ENCODE measurements around the gene OR51B2.

Gene OR51B2

GRCh38 chr11:5282628-5283027, 41.5 kb downstream of the OR51B2 start:
- no peak for DNase-seq (ENCODE audit: low read depth)
- TF ChIP-seq, protein P1, sequence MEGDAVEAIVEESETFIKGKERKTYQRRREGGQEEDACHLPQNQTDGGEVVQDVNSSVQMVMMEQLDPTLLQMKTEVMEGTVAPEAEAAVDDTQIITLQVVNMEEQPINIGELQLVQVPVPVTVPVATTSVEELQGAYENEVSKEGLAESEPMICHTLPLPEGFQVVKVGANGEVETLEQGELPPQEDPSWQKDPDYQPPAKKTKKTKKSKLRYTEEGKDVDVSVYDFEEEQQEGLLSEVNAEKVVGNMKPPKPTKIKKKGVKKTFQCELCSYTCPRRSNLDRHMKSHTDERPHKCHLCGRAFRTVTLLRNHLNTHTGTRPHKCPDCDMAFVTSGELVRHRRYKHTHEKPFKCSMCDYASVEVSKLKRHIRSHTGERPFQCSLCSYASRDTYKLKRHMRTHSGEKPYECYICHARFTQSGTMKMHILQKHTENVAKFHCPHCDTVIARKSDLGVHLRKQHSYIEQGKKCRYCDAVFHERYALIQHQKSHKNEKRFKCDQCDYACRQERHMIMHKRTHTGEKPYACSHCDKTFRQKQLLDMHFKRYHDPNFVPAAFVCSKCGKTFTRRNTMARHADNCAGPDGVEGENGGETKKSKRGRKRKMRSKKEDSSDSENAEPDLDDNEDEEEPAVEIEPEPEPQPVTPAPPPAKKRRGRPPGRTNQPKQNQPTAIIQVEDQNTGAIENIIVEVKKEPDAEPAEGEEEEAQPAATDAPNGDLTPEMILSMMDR (IDR thresholded peaks at IDR 0.05; ENCODE audit: low read depth, low read length) = no peak
- TF ChIP-seq, protein P2, sequence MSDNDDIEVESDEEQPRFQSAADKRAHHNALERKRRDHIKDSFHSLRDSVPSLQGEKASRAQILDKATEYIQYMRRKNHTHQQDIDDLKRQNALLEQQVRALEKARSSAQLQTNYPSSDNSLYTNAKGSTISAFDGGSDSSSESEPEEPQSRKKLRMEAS (IDR thresholded peaks at IDR 0.05; ENCODE audit: low read depth, low read length) = no peak
- TF ChIP-seq MYC (IDR thresholded peaks at IDR 0.05; ENCODE audit: low read depth, low read length) (no peak), POLR2A (IDR thresholded peaks at IDR 0.05; ENCODE audit: extremely low read depth, insufficient read length) (no peak)
- no peak overlapping the region for H3K4me3 ChIP-seq (ENCODE audit: low read depth, low read length)

DNA sequence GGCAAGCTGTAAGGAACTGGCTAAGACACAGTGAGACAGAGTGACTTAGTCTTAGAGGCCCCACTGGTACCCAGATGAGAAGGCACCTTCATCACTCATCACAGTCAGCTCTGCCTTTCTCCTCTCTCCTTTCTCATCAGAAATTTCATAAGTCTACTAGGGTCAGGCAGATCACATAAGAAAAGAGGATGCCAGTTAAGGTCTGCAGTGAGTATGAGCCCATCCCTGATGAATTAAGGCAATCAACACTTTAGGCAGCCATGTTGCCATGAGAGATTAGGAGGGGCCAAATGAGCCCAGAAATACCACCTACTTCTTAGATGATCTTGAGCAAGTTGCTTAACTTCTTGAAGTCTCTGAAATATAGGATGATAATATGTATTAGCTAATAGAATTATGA, 42.5 kb downstream of the OR51B2 start:
- TF ChIP-seq POLR2A (IDR thresholded peaks at IDR 0.05; ENCODE audit: extremely low read depth, insufficient read length) (no peak), MYC (IDR thresholded peaks at IDR 0.05; ENCODE audit: low read depth, low read length) (no peak)
- TF ChIP-seq, protein P2 (IDR thresholded peaks at IDR 0.05; ENCODE audit: low read depth, low read length) = no peak
- TF ChIP-seq, protein P1 (IDR thresholded peaks at IDR 0.05; ENCODE audit: low read depth, low read length) = no peak
- H3K4me3 ChIP-seq (ENCODE audit: low read depth, low read length) = no peak overlapping the region

DNA sequence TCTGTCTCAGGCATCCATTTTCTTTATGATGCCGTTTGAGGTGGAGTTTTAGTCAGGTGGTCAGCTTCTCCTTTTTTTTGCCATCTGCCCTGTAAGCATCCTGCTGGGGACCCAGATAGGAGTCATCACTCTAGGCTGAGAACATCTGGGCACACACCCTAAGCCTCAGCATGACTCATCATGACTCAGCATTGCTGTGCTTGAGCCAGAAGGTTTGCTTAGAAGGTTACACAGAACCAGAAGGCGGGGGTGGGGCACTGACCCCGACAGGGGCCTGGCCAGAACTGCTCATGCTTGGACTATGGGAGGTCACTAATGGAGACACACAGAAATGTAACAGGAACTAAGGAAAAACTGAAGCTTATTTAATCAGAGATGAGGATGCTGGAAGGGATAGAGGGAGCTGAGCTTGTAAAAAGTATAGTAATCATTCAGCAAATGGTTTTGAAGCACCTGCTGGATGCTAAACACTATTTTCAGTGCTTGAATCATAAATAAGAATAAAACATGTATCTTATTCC, 43.5 kb downstream of the OR51B2 start:
- H3K4me3 ChIP-seq (ENCODE audit: low read depth, low read length) = no peak overlapping the region
- TF ChIP-seq, protein P1 (IDR thresholded peaks at IDR 0.05; ENCODE audit: low read depth, low read length) = no peak
- TF ChIP-seq, protein P2 (IDR thresholded peaks at IDR 0.05; ENCODE audit: low read depth, low read length) = no peak
- peak; percentile 89 for DNase-seq (ENCODE audit: low read depth)

More for the DNA sequence above, 42.5 kb downstream of the OR51B2 start:
- no peak for DNase-seq (ENCODE audit: low read depth)

- no peak for DNase-seq (ENCODE audit: low read depth)
- H3K4me3 ChIP-seq (ENCODE audit: low read depth, low read length) = no peak overlapping the region
- TF ChIP-seq, protein P2 (IDR thresholded peaks at IDR 0.05; ENCODE audit: low read depth, low read length) = no peak
- TF ChIP-seq, protein P1 (IDR thresholded peaks at IDR 0.05; ENCODE audit: low read depth, low read length) = no peak
- no peak for TF ChIP-seq POLR2A (IDR thresholded peaks at IDR 0.05; ENCODE audit: extremely low read depth, insufficient read length)
- no peak for TF ChIP-seq MYC (IDR thresholded peaks at IDR 0.05; ENCODE audit: low read depth, low read length)
Measured at GRCh38 chr11:5279471-5280090, 44.5 kb downstream of the OR51B2 start.

DNA sequence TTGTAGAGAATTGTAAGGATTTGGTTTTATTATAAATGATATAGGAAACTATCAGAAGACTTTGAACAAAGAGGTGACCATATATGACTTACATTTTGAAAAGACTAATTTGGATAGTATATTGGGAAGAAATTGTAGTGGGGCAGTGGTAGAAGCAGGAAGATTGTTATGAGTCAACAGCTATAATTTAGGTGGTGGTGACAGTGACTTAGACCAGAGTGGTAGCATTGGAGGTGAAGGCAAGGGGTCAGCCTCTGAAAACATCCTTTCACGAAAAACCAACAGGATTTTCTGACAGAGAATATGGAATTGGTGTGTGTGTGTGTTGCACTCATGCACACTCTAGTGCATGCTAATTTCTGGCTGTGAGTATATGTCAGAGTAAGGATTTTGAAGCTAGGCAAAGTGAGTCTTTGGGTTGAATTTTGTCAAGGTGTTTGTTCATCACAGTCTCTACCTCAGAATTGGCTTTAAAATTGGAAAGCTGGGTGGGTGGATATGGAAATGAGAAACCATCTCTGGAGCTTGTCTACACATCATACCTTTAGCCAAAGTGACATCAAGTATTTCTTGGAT, 46.2 kb downstream of the OR51B2 start:
- DNase-seq (ENCODE audit: low read depth) = no peak
- no peak for TF ChIP-seq POLR2A (IDR thresholded peaks at IDR 0.05; ENCODE audit: extremely low read depth, insufficient read length)
- TF ChIP-seq MYC (IDR thresholded peaks at IDR 0.05; ENCODE audit: low read depth, low read length) = no peak
- TF ChIP-seq, protein P1 (IDR thresholded peaks at IDR 0.05; ENCODE audit: low read depth, low read length) = no peak
- TF ChIP-seq, protein P2 (IDR thresholded peaks at IDR 0.05; ENCODE audit: low read depth, low read length) = no peak
- no peak overlapping the region for H3K4me3 ChIP-seq (ENCODE audit: low read depth, low read length)
